HTERT RPE-1 (cell line): ENCODE data around the gene TK1.

Experiments
- in situ Hi-C: fragments of 300-500 bp; cut with MboI; formaldehyde crosslinking; loops from 4 replicates; pipeline ENCODE4 v1.14.3; 2020; ENCODE audit warnings: low sequenced_read_pairs

Gene TK1

GRCh38 chr17:78125138-78125913 is 61.5 kb downstream of the TK1 start:
- in situ Hi-C loops: no loop called here

DNA sequence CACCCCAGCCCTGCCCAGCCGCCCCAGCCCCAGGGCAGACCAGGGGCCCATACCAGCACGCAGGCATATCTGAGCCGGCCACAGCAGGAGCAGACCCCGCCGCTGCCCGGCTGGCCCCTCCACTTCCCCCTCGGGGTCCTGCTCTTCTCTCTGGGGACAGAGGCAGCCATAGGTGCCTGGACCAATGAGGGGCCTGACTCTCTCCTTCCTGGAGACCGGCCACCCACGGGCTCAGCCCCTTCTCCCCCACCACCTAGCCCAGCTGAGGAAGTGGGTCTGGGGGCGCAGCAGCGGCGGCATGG is 62.1 kb downstream of the TK1 start:
- in situ Hi-C loops: no loop called here
